Measurements from ENCODE around the gene BBOX1. TPM values are rescaled to one million over a fixed set of nuclear protein-coding genes. Genes with fewer than 3 reads are reported as not detected.

Gene BBOX1
- total RNA-seq, 4 donors from 2014 or later: not detected

GRCh38 chr11:27083241-27083640 lies 42.6 kb downstream of the BBOX1 start:
- Histone ChIP-seq H3K9me3 (no peaks in the 10 kb centered on the region), H3K4me1 (peaks cover 0 to 3% (median 0%) of the 10 kb centered on the region in 4 donors), H3K4me3 (no peak overlapping the region), H3K27me3 (no peaks in the 10 kb centered on the region), H3K36me3 (no peaks in the 10 kb centered on the region), H3K27ac (no peak overlapping the region)
- no peak for DNase-seq
- intact Hi-C loops (cut with DNase I; ENCODE audit: low total_unique reads): no loop called here
- in situ Hi-C loops (cut with MboI; ENCODE audit: low pct_ligation_motif_present in 1 of 4, low pct_unique_long_range_greater_than_20kb in 1 of 4, low sequenced_read_pairs in 3 of 4): no loop called here
- TF ChIP-seq CTCF (IDR thresholded peaks at IDR 0.05): no peak
- TF ChIP-seq EP300 (IDR thresholded peaks at IDR 0.05; ENCODE audit: low read depth): no peak
- TF ChIP-seq POLR2A (IDR thresholded peaks at IDR 0.05): no peak
- no peak for TF ChIP-seq POLR2AphosphoS5 (IDR thresholded peaks at IDR 0.05)
- 76 to 100% methylated on average over 2 of the region's 2 CpGs for WGBS, 2 donors (ENCODE audit: low coverage in 1 of 2)

GRCh38 chr11:27083782-27084181 lies 43.2 kb downstream of the BBOX1 start:
- intact Hi-C loops (cut with DNase I; ENCODE audit: low total_unique reads) (no loop called here), in situ Hi-C loops (cut with MboI; ENCODE audit: low pct_ligation_motif_present in 1 of 4, low pct_unique_long_range_greater_than_20kb in 1 of 4, low sequenced_read_pairs in 3 of 4) (no loop called here)
- Histone ChIP-seq H3K27me3 (no peaks in the 10 kb centered on the region), H3K9me3 (no peaks in the 10 kb centered on the region), H3K27ac (no peak overlapping the region), H3K36me3 (no peaks in the 10 kb centered on the region), H3K4me3 (no peak overlapping the region), H3K4me1 (peaks cover 0 to 3% (median 0%) of the 10 kb centered on the region in 4 donors)
- TF ChIP-seq POLR2A (IDR thresholded peaks at IDR 0.05): no peak
- DNase-seq: no peak

- DNase-seq: no peak
- no peak overlapping the region for H3K4me3 ChIP-seq
- in situ Hi-C loops (cut with MboI; ENCODE audit: low pct_ligation_motif_present in 1 of 4, low pct_unique_long_range_greater_than_20kb in 1 of 4, low sequenced_read_pairs in 3 of 4) (no loop called here), intact Hi-C loops (cut with DNase I; ENCODE audit: low total_unique reads) (no loop called here)
- H3K36me3 ChIP-seq: no peaks in the 10 kb centered on the region
- H3K27me3 ChIP-seq: no peaks in the 10 kb centered on the region
- no peaks in the 10 kb centered on the region for H3K9me3 ChIP-seq
- H3K27ac ChIP-seq: no peak overlapping the region
- H3K4me1 ChIP-seq: peaks cover 0 to 3% (median 0%) of the 10 kb centered on the region in 4 donors
- no peak for TF ChIP-seq POLR2A (IDR thresholded peaks at IDR 0.05)
- no peak for TF ChIP-seq CTCF (IDR thresholded peaks at IDR 0.05)
- no peak for TF ChIP-seq POLR2AphosphoS5 (IDR thresholded peaks at IDR 0.05)
- no peak for TF ChIP-seq EP300 (IDR thresholded peaks at IDR 0.05; ENCODE audit: low read depth)
Measured at GRCh38 chr11:27084518-27084917, 43.9 kb downstream of the BBOX1 start.

GRCh38 chr11:27085111-27085510 lies 44.5 kb downstream of the BBOX1 start:
- no peak overlapping the region for H3K27ac ChIP-seq
- TF ChIP-seq CTCF (IDR thresholded peaks at IDR 0.05) (no peak), POLR2A (IDR thresholded peaks at IDR 0.05) (no peak), EP300 (IDR thresholded peaks at IDR 0.05; ENCODE audit: low read depth) (no peak), POLR2AphosphoS5 (IDR thresholded peaks at IDR 0.05) (no peak)
- in situ Hi-C loops (cut with MboI; ENCODE audit: low pct_ligation_motif_present in 1 of 4, low pct_unique_long_range_greater_than_20kb in 1 of 4, low sequenced_read_pairs in 3 of 4): no loop called here
- H3K4me3 ChIP-seq: no peak overlapping the region
- H3K36me3 ChIP-seq: no peaks in the 10 kb centered on the region
- WGBS, 2 donors (ENCODE audit: low coverage in 1 of 2): 78 to 85% methylated on average over 1 of the region's 1 CpG
- peaks cover 0 to 3% (median 0%) of the 10 kb centered on the region in 4 donors for H3K4me1 ChIP-seq
- H3K9me3 ChIP-seq: no peaks in the 10 kb centered on the region
- intact Hi-C loops (cut with DNase I; ENCODE audit: low total_unique reads): no loop called here
- H3K27me3 ChIP-seq: no peaks in the 10 kb centered on the region
- DNase-seq: no peak

GRCh38 chr11:27085605-27086004 lies 45.0 kb downstream of the BBOX1 start:
- no peaks in the 10 kb centered on the region for H3K9me3 ChIP-seq
- no peak overlapping the region for H3K27ac ChIP-seq
- intact Hi-C loops (cut with DNase I; ENCODE audit: low total_unique reads): no loop called here
- peaks cover 0 to 3% (median 0%) of the 10 kb centered on the region in 4 donors for H3K4me1 ChIP-seq
- TF ChIP-seq POLR2AphosphoS5 (IDR thresholded peaks at IDR 0.05): no peak
- TF ChIP-seq POLR2A (IDR thresholded peaks at IDR 0.05): no peak
- TF ChIP-seq EP300 (IDR thresholded peaks at IDR 0.05; ENCODE audit: low read depth): no peak
- no peak for TF ChIP-seq CTCF (IDR thresholded peaks at IDR 0.05)
- WGBS, 2 donors (ENCODE audit: low coverage in 1 of 2): 0 to 44% methylated on average over 1 of the region's 1 CpG
- no peak overlapping the region for H3K4me3 ChIP-seq
- no peaks in the 10 kb centered on the region for H3K27me3 ChIP-seq
- no peak for DNase-seq
- H3K36me3 ChIP-seq: no peaks in the 10 kb centered on the region
- in situ Hi-C loops (cut with MboI; ENCODE audit: low pct_ligation_motif_present in 1 of 4, low pct_unique_long_range_greater_than_20kb in 1 of 4, low sequenced_read_pairs in 3 of 4): no loop called here

Measured in transverse colon (tissue), 4 donors.